ENCODE data around the gene GALNT17.

Gene GALNT17

GRCh38 chr7:71377469-71377868 is 245.5 kb downstream of the GALNT17 start:
- DNase-seq = no peak
- Histone ChIP-seq H3K36me3 (replicated peaks) (no peaks in the 10 kb centered on the region), H3K4me3 (ENCODE audit: low read depth, low read length) (no peak overlapping the region), H3K27me3 (replicated peaks) (no peaks in the 10 kb centered on the region), H3K27ac (no peak overlapping the region)
- no peak for TF ChIP-seq CTCF (IDR thresholded peaks at IDR 0.05; ENCODE audit: low read depth, low read length, missing control alignments)
- in situ Hi-C loops (cut with HindIII; ENCODE audit: low pct_ligation_motif_present, low sequenced_read_pairs) = no loop called here

- H3K36me3 ChIP-seq (replicated peaks) = no peaks in the 10 kb centered on the region
- TF ChIP-seq CTCF (IDR thresholded peaks at IDR 0.05; ENCODE audit: low read depth, low read length, missing control alignments) = no peak
- H3K27ac ChIP-seq = no peak overlapping the region
- DNase-seq = no peak
- in situ Hi-C loops (cut with HindIII; ENCODE audit: low pct_ligation_motif_present, low sequenced_read_pairs) = no loop called here
- H3K4me3 ChIP-seq (ENCODE audit: low read depth, low read length) = no peak overlapping the region
- no peaks in the 10 kb centered on the region for H3K27me3 ChIP-seq (replicated peaks)
These were observed 252.2 kb downstream of the GALNT17 start for GRCh38 chr7:71384094-71384493.

DNA sequence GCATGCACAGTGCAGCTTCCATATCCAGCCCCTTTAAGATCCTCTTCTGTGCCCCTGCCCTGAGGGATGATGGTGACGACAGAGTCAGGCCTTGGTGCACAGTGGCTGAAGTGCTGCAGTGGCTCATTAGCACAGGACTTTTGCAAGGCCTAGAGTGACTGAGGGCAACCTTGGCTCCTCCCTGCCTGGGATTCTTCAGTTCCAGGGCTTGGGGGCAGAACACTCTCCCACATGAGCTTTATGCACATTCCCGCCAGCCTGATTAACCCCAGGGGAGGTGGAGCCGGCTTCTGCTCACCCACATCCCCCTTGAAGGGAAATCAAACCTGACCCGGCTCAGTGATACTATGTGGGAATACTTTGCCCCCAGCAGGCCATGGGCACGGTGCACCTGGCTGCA is 253.4 kb downstream of the GALNT17 start:
- TF ChIP-seq CTCF (IDR thresholded peaks at IDR 0.05; ENCODE audit: low read depth, low read length, missing control alignments) = no peak
- H3K36me3 ChIP-seq (replicated peaks) = no peaks in the 10 kb centered on the region
- H3K4me3 ChIP-seq (ENCODE audit: low read depth, low read length) = no peak overlapping the region
- no peak overlapping the region for H3K27ac ChIP-seq
- no peak for DNase-seq
- in situ Hi-C loops (cut with HindIII; ENCODE audit: low pct_ligation_motif_present, low sequenced_read_pairs) = no loop called here
- H3K27me3 ChIP-seq (replicated peaks) = no peaks in the 10 kb centered on the region

- no peak overlapping the region for H3K27ac ChIP-seq
- no peak for DNase-seq
- H3K4me3 ChIP-seq (ENCODE audit: low read depth, low read length) = no peak overlapping the region
- no peak for TF ChIP-seq CTCF (IDR thresholded peaks at IDR 0.05; ENCODE audit: low read depth, low read length, missing control alignments)
- H3K36me3 ChIP-seq (replicated peaks) = no peaks in the 10 kb centered on the region
- in situ Hi-C loops (cut with HindIII; ENCODE audit: low pct_ligation_motif_present, low sequenced_read_pairs) = no loop called here
- H3K27me3 ChIP-seq (replicated peaks) = no peaks in the 10 kb centered on the region
These were observed 254.3 kb downstream of the GALNT17 start for GRCh38 chr7:71386152-71386785.

DNA sequence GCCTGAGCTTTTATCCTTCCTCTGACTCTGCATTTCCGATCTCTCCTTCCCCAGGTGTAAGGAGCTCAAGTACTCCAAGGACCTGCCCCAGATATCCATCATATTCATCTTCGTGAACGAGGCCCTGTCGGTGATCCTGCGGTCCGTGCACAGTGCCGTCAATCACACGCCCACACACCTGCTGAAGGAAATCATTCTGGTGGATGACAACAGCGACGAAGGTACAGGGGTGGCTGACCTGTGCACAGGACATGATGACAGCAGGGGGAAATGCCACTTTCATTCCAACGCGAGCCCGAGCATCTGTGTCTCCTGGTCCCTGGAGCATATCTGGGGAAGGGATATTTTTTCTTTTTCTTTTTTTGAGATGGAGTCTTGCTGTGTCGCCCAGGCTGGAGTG is 256.2 kb downstream of the GALNT17 start:
- no peak for TF ChIP-seq CTCF (IDR thresholded peaks at IDR 0.05; ENCODE audit: low read depth, low read length, missing control alignments)
- Histone ChIP-seq H3K4me3 (ENCODE audit: low read depth, low read length) (no peak overlapping the region), H3K36me3 (replicated peaks) (no peaks in the 10 kb centered on the region), H3K27ac (no peak overlapping the region), H3K27me3 (replicated peaks) (no peaks in the 10 kb centered on the region)
- in situ Hi-C loops (cut with HindIII; ENCODE audit: low pct_ligation_motif_present, low sequenced_read_pairs) = no loop called here
- DNase-seq = no peak

DNA sequence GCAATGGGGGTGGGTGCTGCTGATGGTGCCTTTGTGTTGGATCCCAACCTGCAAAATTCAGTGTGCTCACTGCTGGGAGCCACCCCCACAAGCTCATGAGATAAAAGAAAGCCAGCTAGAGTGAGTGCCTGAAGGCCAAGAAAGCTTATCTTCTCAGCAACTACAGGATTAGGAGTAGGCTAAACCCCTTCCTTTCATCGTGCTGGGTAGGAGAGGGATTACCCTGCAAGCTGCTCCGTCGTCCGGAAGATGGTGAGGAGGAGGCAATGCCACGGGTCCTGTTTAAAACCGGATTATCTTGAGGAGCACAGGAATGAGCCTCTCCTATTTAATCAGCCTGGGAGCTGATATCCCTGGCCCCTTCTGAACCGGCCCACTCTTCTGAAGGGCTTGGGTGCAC is 258.0 kb downstream of the GALNT17 start:
- Histone ChIP-seq H3K27me3 (replicated peaks) (no peaks in the 10 kb centered on the region), H3K36me3 (replicated peaks) (no peaks in the 10 kb centered on the region), H3K4me3 (ENCODE audit: low read depth, low read length) (no peak overlapping the region), H3K27ac (no peak overlapping the region)
- no peak for TF ChIP-seq CTCF (IDR thresholded peaks at IDR 0.05; ENCODE audit: low read depth, low read length, missing control alignments)
- DNase-seq = no peak
- in situ Hi-C loops (cut with HindIII; ENCODE audit: low pct_ligation_motif_present, low sequenced_read_pairs) = no loop called here
